ENCODE measurements around the gene EPS8.
A peak's percentile ranks its signal among the peaks of the same experiment; 100 is the strongest.

Gene EPS8

DNA sequence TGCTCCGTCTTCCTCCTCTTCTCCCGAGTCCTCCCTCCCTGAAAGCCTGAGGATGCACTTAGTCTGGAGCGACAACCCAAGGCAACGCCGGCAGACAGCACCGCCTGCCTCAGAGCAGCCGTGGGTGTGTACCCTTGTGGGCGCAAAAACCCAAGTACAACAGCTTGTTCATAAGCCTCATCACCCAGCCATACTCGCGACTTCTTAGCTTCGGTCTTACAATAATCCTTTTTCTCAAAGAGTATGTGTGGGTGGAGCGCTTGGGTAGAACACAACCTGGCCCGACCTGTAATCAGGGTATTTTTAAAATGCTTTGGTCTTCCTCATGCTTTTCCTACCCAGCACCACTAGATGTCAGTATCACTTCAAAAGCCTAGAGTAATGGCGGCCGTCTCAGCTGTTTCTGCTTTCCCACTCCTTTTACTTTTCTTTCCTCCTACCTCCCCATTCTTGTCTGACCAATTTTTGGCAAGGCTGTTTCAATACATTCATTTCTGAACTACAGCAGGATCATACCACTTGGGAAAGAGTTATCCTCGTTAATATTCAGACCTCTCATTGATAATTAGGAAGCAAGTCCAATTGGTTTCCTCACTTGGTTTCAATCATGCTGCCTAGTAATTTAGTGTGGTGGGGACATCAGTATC lies 198.9 kb downstream of the EPS8 start:
- DNase-seq (ENCODE audit: extremely low read depth, low read depth) = no peak
- TF ChIP-seq, protein P1, sequence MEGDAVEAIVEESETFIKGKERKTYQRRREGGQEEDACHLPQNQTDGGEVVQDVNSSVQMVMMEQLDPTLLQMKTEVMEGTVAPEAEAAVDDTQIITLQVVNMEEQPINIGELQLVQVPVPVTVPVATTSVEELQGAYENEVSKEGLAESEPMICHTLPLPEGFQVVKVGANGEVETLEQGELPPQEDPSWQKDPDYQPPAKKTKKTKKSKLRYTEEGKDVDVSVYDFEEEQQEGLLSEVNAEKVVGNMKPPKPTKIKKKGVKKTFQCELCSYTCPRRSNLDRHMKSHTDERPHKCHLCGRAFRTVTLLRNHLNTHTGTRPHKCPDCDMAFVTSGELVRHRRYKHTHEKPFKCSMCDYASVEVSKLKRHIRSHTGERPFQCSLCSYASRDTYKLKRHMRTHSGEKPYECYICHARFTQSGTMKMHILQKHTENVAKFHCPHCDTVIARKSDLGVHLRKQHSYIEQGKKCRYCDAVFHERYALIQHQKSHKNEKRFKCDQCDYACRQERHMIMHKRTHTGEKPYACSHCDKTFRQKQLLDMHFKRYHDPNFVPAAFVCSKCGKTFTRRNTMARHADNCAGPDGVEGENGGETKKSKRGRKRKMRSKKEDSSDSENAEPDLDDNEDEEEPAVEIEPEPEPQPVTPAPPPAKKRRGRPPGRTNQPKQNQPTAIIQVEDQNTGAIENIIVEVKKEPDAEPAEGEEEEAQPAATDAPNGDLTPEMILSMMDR (IDR thresholded peaks at IDR 0.05; ENCODE audit: low read depth, low read length) = peak; percentile 84

- no peak for DNase-seq (ENCODE audit: extremely low read depth, low read depth)
- TF ChIP-seq, protein P1 (IDR thresholded peaks at IDR 0.05; ENCODE audit: low read depth, low read length) = no peak
Observed at GRCh38 chr12:15589328-15590032, 199.7 kb downstream of the EPS8 start.

- DNase-seq (ENCODE audit: extremely low read depth, low read depth) = peak; percentile 69
- TF ChIP-seq, protein P1 (IDR thresholded peaks at IDR 0.05; ENCODE audit: low read depth, low read length) = peak; percentile 72
Observed at GRCh38 chr12:15584366-15585041, 204.7 kb downstream of the EPS8 start.

DNA sequence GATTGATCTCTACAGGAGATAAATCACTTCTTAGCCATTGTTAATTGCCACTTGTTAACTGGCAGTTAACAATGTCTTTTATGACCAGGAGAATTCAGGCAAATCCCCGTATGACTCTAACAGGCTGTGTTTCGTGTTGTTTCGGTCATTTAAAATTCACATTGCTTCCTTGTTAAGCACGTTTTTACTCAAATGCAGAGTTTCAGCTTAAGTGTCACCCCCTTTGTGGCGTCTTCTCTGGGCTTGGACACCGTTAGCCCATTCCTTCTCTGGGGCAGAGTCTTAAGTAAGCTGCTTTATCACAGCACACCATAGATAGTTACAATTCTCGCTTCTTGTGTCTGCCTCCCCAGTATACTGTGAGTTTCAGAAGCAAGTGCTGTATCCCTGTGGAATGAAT lies 205.4 kb downstream of the EPS8 start:
- TF ChIP-seq, protein P1 (IDR thresholded peaks at IDR 0.05; ENCODE audit: low read depth, low read length) = no peak
- no peak for DNase-seq (ENCODE audit: extremely low read depth, low read depth)

- no peak for DNase-seq (ENCODE audit: extremely low read depth, low read depth)
Observed at GRCh38 chr12:15581006-15581405, 208.2 kb downstream of the EPS8 start.

GRCh38 chr12:15580431-15580830 lies 208.8 kb downstream of the EPS8 start:
- TF ChIP-seq, protein P1 (IDR thresholded peaks at IDR 0.05; ENCODE audit: low read depth, low read length) = no peak
- DNase-seq (ENCODE audit: extremely low read depth, low read depth) = no peak

More at GRCh38 chr12:15581006-15581405, 208.2 kb downstream of the EPS8 start:
- TF ChIP-seq, protein P1 (IDR thresholded peaks at IDR 0.05; ENCODE audit: low read depth, low read length) = no peak
